Hematopoietic multipotent progenitor cell treated with erythropoietin and hydrocortisone succinate and interleukin-3 and kit ligand, for 8 days (in vitro differentiated cells): ENCODE data around the gene CHRNG.
A peak's percentile ranks its signal among the peaks of the same experiment; 100 is the strongest.
"Not testable (repeated sequence)": the region's sequence is repeated elsewhere in the genome, so short reads cannot be mapped to it uniquely, and the experiment has no call there.

ENCODE experiments used
- DNase-seq: peaks from one replicate; pipeline ENCODE4 v3.0.0-alpha.2; 2015

Gene CHRNG

DNA sequence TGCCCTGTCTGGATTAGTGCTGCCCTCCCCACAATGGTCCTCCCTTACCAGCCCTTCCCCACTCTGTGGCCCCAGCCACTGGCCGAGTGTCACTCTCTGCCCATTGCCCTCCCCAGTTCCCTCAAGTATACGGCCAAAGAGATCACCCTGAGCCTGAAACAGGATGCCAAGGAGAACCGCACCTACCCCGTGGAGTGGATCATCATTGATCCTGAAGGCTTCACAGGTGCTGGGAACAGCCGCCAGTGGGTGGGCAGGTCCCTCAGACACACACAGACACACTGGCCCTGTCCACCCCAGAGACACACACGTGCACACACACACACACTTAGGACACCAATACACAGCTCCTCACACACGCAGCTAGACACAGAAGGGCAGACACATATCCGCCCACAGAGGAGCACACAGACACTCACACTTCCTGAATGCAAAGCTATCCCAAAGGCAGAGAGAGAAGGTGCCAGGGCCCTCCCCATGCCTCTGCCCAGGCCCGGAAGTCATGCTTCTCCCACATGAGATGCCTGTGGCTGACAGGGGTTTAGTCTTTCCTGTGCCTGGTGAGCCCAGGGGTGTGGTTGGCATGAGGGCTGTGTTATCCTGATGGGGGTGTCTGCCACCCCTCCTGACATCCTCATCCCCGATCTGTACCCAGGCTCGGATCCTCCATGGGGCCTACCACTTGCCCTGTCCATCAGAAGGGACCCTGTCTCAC is 10.6 kb upstream of the CHRNG start:
- no peak for DNase-seq

DNA sequence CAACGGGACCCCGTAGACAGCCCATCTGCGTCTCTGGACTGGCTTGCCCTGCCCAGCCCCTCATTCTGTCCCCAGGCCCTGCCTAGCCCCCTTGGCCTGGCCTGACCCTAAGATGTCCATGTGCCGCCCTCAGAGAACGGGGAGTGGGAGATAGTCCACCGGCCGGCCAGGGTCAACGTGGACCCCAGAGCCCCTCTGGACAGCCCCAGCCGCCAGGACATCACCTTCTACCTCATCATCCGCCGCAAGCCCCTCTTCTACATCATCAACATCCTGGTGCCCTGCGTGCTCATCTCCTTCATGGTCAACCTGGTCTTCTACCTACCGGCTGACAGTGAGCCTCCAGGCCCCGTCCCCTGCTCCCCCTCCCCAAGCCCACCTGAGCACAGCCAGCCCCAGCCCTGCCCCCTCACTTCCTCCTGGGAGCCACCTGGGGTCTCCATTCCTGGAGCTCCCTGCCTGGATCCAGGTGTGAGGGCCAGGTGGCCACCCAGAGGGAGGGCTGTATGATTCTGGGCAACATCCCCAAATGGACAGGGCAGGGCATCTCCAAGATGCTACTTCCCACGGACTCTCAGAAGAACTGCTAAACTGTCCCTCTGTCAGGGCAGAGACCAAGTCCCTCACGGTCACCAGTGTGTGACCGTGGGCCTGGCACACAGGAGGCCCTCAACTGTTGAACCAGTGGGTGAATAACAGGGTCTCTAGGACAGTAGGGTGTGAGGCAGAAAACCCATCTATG is 9.5 kb upstream of the CHRNG start:
- no peak for DNase-seq

DNA sequence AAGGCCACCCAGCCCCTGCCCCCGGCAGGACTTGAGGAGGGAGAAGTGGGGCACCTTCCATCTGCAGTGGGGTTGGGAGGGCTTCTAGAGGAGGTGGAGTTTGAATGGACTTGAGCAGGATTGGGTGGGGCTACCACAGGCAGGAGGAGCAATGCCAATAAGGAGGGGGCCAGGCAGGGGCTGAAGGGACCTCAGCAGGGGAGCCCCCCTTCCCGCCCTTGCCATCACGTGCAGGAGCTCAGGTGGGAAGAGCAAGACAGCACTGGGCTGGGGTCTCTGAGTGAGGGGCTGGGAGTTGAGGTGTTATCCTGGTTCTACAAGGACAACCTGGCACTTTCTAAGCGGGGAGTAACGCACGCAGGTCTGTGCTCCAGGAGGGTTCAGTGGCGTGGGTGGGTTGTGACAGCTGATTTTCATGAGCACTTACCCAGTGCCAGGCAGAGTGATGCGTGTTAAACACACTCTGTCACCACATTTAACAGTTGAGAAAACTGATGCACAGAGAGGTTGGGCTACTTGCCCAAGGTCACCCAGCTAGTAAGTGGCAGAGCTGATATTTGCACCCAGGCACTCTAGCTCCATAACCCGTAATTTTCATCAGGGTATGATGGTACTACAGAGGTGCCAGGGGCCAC is 8.7 kb upstream of the CHRNG start:
- DNase-seq, result no peak

DNA sequence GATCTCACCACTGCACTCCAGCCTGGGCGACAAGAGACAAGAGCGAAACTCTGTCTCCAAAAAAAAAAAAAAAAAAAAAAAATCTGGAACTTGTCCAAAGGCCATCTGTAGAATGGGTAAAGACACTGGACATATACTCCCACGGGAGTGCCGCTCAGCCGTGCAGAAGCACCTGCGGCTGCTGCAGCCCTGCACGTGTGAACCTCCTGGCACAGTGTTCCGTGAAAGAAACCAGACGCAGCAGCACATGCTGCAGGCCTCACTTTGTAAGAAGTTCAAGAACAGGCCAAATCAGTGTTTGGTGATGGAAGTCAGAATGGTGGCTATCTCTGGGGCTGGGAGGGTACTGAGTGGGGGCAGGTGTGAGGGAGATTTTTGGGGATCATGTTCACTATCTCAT is 7.1 kb upstream of the CHRNG start:
- DNase-seq, result no peak

DNA sequence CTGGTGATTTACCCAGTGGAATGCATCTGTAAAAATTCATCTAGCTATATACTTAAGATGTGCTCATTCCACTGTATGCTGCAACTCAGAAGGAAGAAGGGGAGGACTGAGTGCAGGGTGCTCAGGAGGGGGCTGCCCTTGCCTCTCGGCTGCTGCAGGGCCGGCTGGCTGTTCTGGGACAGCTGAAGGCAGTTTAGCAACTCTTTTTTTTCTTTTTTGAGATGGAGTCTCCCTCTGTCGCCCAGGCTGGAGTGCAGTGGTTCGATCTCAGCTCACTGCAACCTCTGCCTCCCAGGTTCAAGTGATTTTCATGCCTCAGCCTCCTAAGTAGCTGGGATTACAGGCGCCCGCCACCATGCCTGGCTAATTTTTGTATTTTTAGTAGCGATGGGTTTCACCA is 6.7 kb upstream of the CHRNG start:
- DNase-seq, result not testable (repeated sequence)

DNA sequence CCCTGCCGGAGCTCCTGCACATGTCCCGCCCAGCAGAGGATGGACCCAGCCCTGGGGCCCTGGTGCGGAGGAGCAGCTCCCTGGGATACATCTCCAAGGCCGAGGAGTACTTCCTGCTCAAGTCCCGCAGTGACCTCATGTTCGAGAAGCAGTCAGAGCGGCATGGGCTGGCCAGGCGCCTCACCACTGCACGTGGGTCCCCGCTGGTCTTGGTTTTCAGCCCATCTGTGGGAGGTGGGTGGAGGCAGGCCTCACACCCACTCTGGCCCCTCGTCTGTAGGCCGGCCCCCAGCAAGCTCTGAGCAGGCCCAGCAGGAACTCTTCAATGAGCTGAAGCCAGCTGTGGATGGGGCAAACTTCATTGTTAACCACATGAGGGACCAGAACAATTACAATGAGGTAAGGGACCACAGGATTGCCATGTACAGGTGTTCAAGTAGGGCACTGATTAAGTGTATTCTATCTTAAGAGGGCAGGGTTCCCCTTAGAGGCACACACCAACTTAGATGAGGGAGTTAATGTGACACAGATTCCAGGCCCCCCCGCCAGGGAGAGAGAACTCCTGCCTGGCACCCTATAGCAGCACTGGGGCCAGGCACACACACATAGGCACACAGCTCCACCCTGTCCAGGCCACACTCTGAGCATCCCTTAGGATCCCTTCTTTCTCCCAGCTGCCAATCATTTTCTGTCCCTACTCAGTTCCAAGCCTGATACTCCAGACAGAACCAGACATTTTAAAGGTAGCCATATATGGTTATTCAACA is 5.4 kb upstream of the CHRNG start:
- no peak for DNase-seq

DNA sequence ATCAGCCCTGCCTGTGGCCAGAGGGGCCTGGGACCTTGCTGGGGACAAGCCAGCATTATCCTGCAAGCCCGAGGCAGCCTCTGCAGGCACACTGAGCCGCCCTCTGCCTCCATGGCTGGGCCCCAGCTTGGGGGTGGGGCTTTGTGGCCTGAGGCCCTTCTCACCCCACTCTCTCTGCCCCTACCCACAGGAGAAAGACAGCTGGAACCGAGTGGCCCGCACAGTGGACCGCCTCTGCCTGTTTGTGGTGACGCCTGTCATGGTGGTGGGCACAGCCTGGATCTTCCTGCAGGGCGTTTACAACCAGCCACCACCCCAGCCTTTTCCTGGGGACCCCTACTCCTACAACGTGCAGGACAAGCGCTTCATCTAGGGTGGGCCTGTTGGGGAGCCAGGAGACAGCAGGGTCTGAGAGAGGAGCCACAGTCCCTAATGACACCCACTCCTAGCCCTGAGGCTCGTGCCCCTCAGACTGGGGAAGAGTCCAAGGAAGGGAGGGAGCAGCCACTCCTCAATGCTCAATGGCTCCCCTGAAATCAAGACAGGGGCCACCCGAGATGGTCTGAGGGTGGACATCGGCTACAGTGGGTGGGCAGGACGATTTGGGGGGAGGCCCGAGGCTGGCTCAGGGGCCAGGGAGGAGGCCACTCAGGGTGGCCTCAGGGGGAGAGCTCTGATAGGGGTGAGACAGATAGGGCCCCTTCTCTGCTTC is 4.4 kb upstream of the CHRNG start:
- DNase-seq, result no peak

DNA sequence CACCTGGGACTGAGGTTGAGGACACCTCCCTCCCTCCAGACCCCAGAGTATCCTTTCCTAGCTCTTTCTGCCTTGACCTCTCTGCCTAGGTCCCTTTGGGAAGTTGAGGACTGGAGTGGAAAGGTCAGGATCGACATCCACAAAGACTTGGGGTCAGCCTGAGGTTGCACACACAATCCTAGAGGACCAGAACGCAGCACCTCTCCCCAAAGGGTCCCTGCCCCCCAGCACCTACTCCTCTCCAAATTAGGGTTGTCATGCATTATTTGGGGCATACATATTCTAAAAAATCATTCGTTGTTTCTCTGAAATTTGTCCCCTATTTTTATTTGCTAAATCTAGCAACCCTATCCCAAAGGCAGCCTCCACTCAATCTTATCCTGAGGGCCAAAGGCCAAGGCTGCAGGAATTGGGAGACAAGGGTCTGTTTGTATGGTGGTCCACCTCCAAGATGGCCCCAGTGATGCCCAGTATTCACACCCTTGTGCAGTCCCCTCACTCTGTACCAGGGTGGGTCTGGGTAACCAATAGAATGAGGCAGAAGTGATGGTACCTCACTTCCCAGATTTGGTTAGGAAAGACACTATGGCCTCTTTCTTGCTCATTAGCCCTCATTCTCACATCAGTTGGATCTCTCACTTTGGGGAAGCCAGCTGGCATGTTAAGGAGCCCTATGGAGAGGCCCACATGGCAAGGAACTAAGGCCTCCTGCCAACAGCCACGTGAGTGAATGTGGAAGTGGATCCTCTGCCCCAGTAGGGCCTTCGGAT is 3.5 kb upstream of the CHRNG start:
- DNase-seq, result no peak

DNA sequence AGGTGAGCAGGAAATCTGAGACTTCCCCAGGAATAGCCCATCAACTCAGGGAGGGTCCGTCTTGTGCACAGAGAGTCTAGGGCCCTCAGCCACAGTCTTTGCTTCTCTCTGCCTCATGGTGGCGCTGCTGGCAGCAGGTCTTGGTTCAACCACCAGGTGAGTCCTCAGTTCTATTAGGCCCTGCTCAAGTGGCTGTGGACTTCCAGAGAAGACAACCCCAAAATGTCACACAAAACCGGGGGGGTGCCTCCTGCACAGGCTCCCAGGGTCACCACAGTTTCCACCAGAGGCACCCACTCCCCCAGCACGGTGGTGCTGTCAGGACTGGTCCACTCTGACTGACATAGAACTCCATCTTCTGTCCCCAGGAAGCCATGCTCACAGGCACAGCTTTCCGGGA is 2.4 kb upstream of the CHRNG start:
- peak; percentile 32 for DNase-seq

DNA sequence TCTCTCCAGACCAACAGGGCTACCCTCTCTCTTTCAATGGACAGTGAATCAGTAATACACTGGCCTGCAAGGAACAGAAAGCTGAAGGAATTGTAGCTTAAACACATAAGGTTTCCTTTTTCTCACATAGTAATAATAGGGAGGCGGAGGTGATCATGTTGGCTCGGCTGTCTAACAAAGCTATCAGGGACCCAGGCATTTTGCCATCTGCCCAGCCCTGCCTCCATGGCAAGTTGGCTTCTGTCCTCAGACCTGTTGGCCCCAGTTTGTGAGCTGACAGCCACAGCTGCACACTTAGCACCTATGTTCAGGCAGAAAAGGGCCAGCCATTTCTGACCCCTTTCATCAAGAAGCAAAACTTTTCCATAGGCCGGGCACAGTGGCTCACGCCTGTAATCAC is 2.0 kb upstream of the CHRNG start:
- DNase-seq, result no peak

DNA sequence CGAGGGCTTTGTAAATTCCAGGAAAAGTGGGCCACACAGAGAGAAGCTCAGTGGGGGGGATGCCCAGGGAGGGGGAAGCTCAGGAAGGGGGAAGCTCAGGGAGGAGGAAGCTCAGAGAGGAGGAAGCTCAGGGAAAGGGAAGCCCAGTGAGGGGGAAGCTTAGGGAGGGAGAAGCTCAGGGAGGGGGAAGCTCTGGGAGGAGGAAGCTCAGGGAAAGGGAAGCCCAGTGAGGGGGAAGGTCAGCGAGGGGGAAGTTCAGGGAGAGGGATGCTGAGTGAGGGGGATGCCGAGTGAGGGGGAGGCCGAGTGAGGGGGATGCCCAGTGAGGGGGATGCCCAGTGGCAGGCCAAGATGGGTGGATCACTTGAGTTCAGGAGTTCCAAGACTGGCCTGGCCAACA is 821 bp upstream of the CHRNG start:
- no peak for DNase-seq

DNA sequence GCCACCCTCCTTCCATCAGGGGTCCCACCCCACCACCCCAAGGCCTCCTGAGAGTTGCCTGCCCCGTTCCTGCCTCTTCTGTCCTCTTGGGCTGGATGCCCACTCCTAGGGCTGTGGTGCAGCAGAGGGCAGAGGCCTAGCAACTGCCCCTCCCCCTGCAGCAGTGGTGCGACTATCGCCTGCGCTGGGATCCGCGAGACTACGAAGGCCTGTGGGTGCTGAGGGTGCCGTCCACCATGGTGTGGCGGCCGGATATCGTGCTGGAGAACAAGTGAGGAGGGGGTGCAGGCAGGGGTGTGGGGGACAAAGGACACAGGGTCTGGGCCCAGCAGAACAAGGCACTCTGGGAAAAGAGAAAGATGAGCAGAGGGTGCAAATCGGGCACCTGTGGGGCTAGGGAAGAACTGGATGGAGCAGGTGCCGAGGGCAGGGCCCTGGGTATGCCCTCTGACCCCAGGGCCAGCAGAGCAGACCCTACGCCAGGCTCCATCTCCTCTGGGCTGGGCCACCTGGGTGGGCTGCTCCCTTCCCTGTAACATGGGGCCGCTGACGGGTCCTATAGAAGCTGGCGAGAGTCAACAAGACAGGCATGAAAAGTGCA is 1.0 kb downstream of the CHRNG start:
- DNase-seq, result no peak

DNA sequence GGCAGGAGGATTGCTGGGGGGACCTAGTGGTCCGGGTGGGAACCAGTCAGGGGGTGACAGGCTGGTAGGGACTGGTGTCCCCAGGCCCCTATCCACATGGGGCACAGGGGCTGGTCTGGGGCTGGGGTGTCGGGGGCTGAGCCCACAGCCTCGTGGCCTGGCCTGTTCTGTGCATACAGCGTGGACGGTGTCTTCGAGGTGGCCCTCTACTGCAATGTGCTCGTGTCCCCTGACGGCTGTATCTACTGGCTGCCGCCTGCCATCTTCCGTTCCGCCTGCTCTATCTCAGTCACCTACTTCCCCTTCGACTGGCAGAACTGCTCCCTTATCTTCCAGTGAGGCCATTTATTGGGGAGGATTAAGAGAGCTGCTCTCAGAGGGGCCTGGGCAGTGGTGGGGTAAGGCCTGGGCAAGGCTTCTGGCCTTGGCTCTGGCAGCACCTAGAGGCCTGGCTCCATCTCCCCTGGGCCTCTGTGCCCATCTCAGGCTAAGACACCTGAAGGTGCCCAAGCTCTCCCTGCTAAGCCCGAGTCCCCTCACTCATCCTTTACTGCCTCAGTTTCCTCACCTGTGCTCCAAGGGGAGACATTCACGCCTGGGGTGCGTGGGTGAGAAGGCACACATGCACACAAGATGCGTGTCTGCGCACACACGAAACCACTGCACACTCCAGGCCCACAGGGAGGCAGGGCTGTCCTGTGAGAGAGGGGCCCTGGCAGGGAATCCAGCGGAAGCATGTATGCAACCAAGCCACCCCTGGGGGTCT is 1.9 kb downstream of the CHRNG start:
- DNase-seq, result peak; percentile 72

DNA sequence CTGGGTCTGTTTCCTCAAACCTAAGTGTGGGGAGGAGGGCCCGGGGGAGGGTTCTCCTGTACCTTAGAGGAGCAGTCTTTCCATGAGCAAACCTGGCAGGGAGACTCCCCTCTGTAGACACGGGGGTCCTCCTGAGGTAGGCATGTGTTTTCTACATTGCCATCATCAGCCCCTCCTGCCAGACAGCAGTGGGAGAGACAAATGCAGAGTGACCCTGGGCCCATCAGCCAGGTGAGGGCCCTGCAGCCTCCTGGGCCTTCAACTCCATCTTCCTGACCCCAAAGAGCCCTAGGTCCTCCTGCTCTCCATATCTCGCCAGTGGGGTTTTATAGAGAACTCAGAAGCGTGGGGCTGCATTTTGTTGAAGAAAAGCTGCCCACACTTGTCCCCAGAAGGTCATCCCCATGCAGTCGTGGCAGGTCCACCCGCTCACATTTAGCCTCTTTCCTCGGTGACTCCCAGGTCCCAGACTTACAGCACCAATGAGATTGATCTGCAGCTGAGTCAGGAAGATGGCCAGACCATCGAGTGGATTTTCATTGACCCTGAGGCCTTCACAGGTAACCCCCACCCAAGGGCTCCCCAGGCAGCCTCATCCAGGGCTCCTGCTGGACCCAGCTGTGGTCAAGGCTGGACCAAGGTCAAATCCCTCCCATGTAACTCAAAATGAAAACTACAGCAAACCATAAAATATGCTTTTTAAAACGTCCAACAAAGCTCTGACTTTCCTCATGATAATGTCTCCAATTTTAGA is 2.6 kb downstream of the CHRNG start:
- no peak for DNase-seq

DNA sequence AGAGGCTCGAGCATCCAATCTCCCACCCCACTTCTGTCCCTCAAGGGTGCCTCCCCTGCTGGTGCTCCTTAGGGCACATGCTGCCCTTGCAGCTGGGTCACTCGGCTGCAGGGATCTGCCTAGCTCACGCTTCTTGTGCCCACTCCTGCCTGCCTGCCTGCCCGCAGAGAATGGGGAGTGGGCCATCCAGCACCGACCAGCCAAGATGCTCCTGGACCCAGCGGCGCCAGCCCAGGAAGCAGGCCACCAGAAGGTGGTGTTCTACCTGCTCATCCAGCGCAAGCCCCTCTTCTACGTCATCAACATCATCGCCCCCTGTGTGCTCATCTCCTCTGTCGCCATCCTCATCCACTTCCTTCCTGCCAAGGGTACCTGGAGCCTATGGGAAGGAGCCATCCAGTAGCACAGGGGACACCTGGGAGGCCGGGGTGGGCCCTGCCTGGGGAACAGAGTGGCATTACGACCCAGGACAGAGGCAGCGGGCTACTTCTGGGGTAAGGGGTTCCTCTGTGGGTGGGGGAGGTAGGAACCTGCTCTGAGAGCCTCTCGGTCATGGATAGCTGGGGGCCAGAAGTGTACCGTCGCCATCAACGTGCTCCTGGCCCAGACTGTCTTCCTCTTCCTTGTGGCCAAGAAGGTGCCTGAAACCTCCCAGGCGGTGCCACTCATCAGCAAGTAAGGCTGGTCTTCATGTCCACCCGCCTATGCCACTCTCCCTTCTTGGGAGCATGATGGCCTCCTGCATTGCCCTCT is 3.4 kb downstream of the CHRNG start:
- DNase-seq, result no peak

DNA sequence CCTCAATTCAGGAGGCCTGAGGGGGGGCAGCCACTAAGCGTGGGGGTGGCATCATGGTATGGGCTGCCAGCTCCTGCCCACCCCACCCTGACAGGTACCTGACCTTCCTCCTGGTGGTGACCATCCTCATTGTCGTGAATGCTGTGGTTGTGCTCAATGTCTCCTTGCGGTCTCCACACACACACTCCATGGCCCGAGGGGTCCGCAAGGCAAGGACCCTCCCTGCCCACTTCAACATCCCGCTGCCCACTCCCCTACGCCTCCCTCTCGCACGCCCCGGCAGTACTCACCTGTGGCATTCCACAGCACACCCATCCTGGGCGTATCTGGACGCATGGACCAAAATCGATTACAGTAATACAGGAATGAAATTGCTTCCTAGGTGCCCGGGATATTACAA is 4.0 kb downstream of the CHRNG start:
- no peak for DNase-seq

DNA sequence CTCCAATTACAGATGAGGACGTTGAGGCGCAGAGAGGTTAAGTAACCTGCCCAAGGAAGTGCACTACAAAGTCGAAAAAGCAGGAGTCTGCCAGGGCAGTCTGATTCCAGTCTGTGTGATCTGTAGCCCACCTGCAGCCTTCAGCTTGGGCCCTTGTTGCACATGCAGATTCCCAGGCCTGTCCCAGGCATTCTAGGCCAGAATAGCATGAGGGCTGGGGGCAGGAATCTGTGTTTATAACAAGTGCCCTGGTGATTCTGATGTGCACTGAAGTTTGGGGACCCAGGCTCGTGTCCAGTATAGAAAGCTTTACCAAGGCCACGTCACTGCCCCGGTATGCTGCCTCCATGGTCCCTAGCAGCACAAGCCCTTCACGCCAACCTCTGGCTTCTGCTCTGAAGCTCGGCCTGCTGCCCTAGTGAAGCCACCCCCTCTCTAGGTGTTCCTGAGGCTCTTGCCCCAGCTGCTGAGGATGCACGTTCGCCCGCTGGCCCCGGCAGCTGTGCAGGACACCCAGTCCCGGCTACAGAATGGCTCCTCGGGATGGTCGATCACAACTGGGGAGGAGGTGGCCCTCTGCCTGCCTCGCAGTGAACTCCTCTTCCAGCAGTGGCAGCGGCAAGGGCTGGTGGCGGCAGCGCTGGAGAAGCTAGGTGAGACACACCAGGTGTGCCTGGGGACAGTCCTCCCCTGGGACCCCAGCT is 4.6 kb downstream of the CHRNG start:
- DNase-seq, result no peak

DNA sequence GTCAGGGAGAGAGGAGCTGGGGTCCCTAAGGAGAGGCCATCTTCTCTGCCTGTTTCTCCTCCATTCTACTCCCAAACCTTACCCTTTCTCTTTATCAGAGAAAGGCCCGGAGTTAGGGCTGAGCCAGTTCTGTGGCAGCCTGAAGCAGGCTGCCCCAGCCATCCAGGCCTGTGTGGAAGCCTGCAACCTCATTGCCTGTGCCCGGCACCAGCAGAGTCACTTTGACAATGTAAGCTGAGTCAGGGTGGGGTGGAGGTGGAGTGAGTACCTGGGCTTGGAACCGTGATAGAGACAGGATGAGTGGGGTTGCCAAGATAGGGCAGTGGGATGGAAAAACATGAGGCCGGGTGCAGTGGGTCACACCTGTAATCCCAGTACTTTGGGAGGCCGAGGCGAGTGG is 5.2 kb downstream of the CHRNG start:
- no peak for DNase-seq
